HG03520 (cell line): ENCODE measurements around the gene EFNA1.

Experiments used
- ATAC-seq: cut with Tn5 transposase; IDR thresholded peaks from one replicate; pipeline ENCODE4 v1.9.1; 2021; ENCODE audit warnings: mild to moderate bottlenecking, moderate library complexity; ENCODE audit not compliant: unreplicated experiment

The EFNA1 gene

GRCh38 chr1:155123801-155124200 lies 3.9 kb upstream of the EFNA1 start:
- ATAC-seq = no peak

- ATAC-seq = no peak
Observed at GRCh38 chr1:155124503-155125463, 2.9 kb upstream of the EFNA1 start.

GRCh38 chr1:155125511-155125945 lies 2.1 kb upstream of the EFNA1 start:
- ATAC-seq = no peak

DNA sequence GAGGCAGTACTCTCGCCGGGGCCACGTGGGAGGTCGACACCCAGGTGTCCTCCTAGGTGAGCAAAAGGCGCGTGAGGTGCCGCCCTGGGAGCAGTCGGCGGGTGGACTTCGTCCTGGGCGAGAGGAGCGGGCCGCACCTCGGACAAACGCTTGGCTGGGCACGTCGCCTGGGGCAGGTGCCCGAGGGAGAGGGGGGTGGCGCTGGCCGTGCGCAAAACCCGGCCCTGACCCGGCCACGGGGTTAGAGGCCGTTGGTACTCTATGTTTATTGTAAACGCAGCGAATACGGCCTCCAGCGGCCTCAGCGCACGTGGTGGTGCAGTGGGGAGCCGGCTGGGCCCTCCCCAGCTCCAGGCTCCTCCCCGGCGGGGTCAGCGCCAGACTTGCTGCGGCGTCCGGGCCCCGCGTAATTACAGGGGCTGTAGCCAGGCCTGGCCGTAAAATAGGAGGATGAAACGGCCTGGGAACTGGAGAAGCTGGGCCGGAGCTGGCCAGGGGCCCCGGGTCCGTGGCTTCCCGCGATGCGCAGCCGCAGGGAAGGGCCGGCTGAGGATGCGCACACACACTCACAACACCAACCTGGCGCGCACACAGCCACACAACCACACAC lies 1.6 kb upstream of the EFNA1 start:
- ATAC-seq = no peak

- no peak for ATAC-seq
Observed at GRCh38 chr1:155126556-155127104, 1.0 kb upstream of the EFNA1 start.

- no peak for ATAC-seq
Observed at GRCh38 chr1:155127967-155128754, 485 bp downstream of the EFNA1 start.

DNA sequence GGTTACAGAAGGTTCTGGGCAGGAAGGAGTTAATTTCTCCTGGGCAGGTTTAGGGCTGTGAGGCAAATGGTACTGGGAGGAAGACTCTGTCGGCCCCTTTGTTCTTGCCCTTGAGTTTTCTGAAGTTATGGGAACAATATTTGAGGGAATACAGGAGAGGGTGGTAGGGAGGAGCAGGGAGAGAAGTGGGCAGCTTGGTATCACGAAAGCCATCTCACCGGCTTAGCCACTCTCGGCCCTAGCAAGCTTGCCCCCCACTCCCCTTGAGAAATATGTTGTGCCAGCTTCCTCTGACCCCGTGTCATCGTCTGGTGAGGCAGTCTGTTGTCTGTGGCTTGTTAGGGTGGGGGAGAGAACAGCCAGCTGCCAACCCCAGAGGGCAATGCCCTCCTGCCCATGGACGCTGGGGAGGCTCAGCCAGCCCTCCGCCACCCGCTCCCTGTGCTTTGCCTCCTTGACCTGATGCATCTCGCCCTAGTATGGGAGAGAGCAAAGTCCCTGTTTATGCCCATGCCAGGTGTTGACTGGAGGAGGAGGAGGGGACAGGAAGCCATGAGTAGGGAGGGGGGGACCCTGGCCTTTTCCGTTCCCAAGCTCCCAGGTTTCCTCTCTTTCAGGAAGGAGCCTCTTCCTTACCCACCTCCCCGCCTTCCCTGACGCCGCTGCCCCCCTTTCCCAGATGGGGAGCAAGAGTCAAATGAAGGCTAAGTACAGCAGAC lies 1.2 kb downstream of the EFNA1 start:
- no peak for ATAC-seq

- ATAC-seq = no peak
Observed at GRCh38 chr1:155130272-155131006, 2.8 kb downstream of the EFNA1 start.

DNA sequence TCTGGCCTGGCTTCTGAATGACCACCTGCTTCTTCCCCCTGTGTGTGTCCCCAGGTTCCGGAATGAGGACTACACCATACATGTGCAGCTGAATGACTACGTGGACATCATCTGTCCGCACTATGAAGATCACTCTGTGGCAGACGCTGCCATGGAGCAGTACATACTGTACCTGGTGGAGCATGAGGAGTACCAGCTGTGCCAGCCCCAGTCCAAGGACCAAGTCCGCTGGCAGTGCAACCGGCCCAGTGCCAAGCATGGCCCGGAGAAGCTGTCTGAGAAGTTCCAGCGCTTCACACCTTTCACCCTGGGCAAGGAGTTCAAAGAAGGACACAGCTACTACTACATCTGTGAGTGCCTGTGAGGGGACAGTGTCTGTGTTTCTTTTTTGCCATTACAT lies 3.6 kb downstream of the EFNA1 start:
- ATAC-seq = no peak

DNA sequence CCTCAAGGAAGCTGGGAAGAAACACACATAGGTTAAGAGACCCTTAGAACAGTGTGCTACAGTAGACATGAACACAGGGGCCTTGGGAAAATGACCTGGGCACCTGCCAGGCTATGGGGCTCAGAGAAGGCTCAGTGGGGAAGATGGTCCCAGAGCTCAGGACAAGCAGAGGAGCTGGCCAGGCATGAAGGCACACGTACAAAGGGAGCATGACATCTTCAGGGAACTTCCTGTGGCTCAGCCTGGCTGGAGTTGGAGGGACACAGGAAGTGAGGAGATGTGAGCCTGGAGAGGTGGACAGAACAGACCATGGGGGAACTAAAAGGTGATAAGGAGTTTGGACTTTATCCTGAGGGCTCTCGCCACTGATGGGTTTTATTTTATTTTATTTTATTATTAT lies 4.2 kb downstream of the EFNA1 start:
- ATAC-seq = no peak

GRCh38 chr1:155133799-155134281 lies 6.2 kb downstream of the EFNA1 start:
- ATAC-seq = no peak

GRCh38 chr1:155134322-155134721 lies 6.6 kb downstream of the EFNA1 start:
- ATAC-seq = no peak

- peak; percentile 31 for ATAC-seq
Observed at GRCh38 chr1:155134880-155135414, 7.3 kb downstream of the EFNA1 start.

- peak; percentile 73 for ATAC-seq
Observed at GRCh38 chr1:155135415-155136028, 7.8 kb downstream of the EFNA1 start, which contains the start of gene SLC50A1. TSS of gene SLC50A1 (plus strand) at chr1:155135852. CDS start at chr1:155135912, 60 bp downstream.

DNA sequence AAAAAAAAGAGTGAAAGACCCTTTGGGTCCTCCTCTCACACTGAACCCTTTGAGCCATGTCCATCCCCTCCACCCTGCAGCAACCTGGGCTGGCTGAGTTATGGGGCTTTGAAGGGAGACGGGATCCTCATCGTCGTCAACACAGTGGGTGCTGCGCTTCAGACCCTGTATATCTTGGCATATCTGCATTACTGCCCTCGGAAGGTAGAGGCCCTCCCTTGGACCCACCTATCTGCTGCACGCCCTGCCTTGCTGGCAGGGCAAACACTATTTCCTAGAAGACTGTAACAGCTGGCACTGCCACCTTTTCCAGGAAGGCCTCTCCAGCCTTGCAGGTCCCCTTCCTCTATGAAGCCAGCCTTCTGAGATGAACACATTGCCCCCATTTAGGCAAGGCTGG lies 9.1 kb downstream of the EFNA1 start:
- no peak for ATAC-seq

DNA sequence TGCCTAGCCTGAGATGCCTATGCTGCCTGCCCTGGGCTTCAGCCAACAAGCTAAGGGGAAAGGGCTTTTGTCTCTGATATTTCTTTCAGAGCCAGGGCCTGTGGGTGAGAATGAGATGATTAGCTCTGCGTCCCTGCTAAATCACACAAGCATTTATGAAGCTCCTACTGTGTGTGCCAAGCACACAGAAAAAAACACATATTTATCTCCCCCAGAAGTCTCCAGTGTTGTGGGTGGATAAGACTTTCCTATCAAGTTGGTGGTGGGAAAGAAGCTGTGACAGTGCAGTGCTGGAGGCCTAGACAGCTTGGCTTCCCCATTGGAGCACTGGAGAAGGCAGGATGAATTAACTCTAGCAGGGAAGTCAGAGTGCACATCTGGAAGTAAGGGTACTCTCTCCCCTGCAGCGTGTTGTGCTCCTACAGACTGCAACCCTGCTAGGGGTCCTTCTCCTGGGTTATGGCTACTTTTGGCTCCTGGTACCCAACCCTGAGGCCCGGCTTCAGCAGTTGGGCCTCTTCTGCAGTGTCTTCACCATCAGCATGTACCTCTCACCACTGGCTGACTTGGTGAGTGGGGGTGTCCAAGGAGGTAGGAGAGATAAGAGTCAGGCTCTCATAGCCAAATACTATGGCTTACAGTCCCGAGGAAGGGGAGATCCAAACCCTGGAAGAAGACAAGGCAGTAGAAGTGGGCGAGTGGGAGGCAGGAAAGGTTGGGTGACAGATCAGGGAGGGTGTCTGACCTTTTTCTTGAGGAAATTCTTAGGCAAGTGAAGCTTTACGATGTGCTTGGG lies 9.7 kb downstream of the EFNA1 start:
- no peak for ATAC-seq

- peak; percentile 45 for ATAC-seq
Observed at GRCh38 chr1:155139895-155140629, 12.4 kb downstream of the EFNA1 start, which contains the start of gene DPM3. TSS of gene DPM3 (minus strand) at chr1:155140531. CDS start at chr1:155140240, 291 bp downstream.
